ENCODE results near the gene PKNOX2. TPM values are rescaled to one million over a fixed set of nuclear protein-coding genes. Genes with fewer than 3 reads are reported as not detected.

Gene PKNOX2
- total RNA-seq, 2 donors from 2014 or later = 5.5 to 6.9 TPM

DNA sequence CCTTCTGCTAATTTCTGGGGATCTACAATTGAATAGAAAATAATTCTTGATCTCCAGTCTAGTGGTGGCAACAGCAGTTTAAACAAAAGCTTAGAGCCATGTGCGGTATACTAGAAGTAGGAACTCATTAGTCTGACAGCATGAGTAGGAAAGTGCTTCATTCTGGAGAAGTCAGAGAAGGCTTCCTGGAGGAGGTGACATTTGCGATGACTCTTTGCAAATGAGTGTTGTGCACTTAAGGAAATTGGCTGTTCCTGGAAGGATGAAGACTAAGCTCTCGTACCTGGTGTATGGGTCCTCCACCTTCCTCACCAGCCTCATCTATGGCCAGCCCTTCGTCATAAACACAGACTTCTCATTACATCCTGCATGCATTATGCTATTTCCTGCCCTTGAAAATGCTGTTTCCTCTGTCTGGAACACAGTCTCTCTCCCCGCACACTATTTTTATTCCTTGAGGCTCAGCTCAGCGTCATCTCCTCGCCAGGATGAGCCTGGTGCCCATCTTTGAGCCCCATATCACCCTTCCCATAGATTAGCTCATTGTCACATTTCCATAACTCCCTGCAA lies 132.9 kb downstream of the PKNOX2 start:
- Histone ChIP-seq H3K4me1 (peaks cover 0 to 13% of the 10 kb centered on the region in 2 donors), H3K36me3 (no peaks in the 10 kb centered on the region), H3K27ac (no peak overlapping the region), H3K9me3 (no peaks in the 10 kb centered on the region), H3K27me3 (no peaks in the 10 kb centered on the region), H3K4me3 (no peak overlapping the region)
- no peak for DNase-seq (ENCODE audit: low spot score)
- TF ChIP-seq, protein P1, sequence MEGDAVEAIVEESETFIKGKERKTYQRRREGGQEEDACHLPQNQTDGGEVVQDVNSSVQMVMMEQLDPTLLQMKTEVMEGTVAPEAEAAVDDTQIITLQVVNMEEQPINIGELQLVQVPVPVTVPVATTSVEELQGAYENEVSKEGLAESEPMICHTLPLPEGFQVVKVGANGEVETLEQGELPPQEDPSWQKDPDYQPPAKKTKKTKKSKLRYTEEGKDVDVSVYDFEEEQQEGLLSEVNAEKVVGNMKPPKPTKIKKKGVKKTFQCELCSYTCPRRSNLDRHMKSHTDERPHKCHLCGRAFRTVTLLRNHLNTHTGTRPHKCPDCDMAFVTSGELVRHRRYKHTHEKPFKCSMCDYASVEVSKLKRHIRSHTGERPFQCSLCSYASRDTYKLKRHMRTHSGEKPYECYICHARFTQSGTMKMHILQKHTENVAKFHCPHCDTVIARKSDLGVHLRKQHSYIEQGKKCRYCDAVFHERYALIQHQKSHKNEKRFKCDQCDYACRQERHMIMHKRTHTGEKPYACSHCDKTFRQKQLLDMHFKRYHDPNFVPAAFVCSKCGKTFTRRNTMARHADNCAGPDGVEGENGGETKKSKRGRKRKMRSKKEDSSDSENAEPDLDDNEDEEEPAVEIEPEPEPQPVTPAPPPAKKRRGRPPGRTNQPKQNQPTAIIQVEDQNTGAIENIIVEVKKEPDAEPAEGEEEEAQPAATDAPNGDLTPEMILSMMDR (IDR thresholded peaks at IDR 0.05) = no peak

DNA sequence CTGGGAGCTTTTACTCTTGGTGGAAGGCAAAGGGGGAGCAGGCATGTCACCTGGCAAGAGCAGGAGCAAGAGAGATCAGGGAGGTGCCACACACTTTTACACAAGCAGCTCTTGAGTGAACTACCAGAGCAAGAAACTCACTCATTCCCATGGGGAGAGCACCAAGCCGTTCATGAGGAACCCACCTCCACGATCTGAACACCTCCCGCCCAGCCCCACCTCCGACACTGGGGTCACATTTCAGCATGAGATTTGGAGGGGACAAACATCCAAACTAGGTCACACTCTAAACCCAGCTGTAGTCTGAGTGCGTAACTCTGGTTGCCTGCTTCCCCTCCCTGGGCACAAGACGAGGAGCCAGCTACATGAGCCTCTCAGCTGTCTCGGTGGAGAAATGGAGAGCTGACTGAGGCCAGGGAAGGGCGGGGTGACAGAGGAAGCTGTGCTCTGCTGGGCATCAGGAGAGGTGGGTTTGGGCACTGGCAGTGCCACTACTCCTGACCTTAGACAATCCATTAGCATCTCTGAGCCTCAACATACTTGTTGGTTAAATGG lies 134.6 kb downstream of the PKNOX2 start:
- TF ChIP-seq, protein P1 (IDR thresholded peaks at IDR 0.05) = no peak
- Histone ChIP-seq H3K4me3 (no peak overlapping the region), H3K27ac (no peak overlapping the region), H3K27me3 (no peaks in the 10 kb centered on the region), H3K36me3 (no peaks in the 10 kb centered on the region), H3K4me1 (peaks cover 0 to 13% of the 10 kb centered on the region in 2 donors), H3K9me3 (no peaks in the 10 kb centered on the region)
- DNase-seq (ENCODE audit: low spot score) = no peak

DNA sequence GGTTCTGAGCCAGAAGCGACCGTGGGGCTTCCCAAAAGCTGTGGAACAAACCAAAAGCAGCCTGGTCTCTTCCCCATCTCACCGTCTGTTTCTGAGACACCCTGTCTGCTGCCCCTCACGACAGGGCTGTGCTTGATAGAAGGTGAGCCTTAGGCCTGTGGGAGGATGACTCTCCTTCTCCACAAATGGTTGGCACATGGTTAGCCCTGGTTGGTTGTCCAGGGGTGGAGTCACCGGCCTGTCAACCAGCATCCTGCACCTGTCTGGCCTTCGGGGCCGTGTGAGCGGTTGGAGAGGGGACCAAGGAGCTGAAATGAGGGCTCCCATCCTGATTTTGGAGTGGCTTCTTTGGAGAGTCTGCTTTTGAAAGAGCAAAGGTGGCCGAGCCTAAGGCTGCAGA lies 135.3 kb downstream of the PKNOX2 start:
- H3K4me3 ChIP-seq = no peak overlapping the region
- TF ChIP-seq, protein P1 (IDR thresholded peaks at IDR 0.05) = no peak
- peaks cover 0 to 13% of the 10 kb centered on the region in 2 donors for H3K4me1 ChIP-seq
- no peak for DNase-seq (ENCODE audit: low spot score)
- no peaks in the 10 kb centered on the region for H3K9me3 ChIP-seq
- H3K36me3 ChIP-seq = no peaks in the 10 kb centered on the region
- no peaks in the 10 kb centered on the region for H3K27me3 ChIP-seq
- no peak overlapping the region for H3K27ac ChIP-seq

DNA sequence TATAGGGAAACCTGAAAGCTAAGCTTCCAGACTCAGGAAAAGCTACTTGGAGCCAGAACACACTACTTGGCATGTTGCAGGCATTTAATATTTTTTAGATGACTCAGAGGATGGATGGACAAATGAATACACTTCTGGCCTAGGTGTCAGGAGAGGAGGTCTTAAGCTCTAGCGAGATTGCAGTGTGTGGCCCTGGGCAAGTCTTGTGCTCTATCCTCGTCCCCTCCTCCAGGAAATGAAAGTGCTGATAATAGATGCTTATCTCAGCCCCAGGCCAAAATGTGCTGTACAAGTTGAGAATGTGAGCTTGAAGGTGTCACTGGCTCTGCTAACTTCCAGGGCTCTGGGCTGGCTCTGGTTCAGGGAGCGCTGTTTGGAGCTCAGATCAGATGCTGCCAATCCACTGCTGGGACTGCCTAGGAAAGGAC lies 136.3 kb downstream of the PKNOX2 start:
- TF ChIP-seq, protein P1 (IDR thresholded peaks at IDR 0.05) = no peak
- Histone ChIP-seq H3K27me3 (no peaks in the 10 kb centered on the region), H3K27ac (peak overlapping the region in 1 of 2 donors; percentile 4), H3K4me3 (no peak overlapping the region), H3K9me3 (no peaks in the 10 kb centered on the region), H3K4me1 (peaks cover 0 to 13% of the 10 kb centered on the region in 2 donors), H3K36me3 (no peaks in the 10 kb centered on the region)
- DNase-seq (ENCODE audit: low spot score) = no peak

DNA sequence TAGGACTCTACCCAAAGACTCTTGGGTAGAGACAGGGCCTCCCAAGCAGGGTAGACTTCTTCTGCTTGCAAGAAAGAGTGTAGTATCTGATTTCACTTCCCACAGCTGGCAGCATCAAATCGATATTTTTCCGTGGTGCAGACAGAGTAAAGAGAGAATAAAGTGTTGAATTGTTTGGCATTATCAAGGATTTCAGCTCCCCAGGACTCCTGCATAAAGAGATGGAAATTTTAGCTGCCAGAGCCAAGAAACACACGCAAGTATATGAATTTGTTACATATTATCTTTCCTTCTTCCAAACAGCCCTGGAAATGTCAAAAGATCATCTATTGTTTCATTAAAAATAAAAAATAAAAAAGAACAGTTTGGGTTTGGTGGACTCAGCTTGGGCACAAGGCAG lies 136.8 kb downstream of the PKNOX2 start:
- no peak overlapping the region for H3K4me3 ChIP-seq
- no peaks in the 10 kb centered on the region for H3K9me3 ChIP-seq
- TF ChIP-seq, protein P1 (IDR thresholded peaks at IDR 0.05) = no peak
- no peak for DNase-seq (ENCODE audit: low spot score)
- H3K36me3 ChIP-seq = no peaks in the 10 kb centered on the region
- H3K4me1 ChIP-seq = peaks cover 0 to 13% of the 10 kb centered on the region in 2 donors
- H3K27ac ChIP-seq = peak overlapping the region in 1 of 2 donors; percentile 4
- H3K27me3 ChIP-seq = no peaks in the 10 kb centered on the region

DNA sequence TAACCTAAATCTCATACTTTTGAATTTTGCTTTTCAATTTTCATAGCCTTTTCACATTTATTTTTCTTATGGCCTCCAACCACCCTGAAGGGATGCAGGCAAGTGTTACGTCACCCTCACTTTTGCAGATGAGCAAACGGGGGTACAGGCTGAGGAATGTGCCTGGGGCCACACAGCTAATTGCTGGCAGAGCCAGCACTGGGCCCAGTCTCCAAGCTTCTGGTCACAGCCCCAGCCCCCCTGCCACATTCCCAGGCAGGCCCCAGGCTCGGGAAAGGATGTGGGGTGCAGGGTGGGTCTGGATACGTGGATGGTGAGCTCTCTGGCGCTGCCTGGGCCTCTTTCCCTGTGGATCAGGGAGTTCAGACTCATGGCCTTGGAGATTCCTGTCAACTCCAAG lies 138.6 kb downstream of the PKNOX2 start:
- peaks cover 0 to 13% of the 10 kb centered on the region in 2 donors for H3K4me1 ChIP-seq
- no peak overlapping the region for H3K27ac ChIP-seq
- no peaks in the 10 kb centered on the region for H3K27me3 ChIP-seq
- no peaks in the 10 kb centered on the region for H3K9me3 ChIP-seq
- H3K4me3 ChIP-seq = no peak overlapping the region
- H3K36me3 ChIP-seq = no peaks in the 10 kb centered on the region
- TF ChIP-seq, protein P1 (IDR thresholded peaks at IDR 0.05) = no peak
- no peak for DNase-seq (ENCODE audit: low spot score)

Data from right atrium auricular region (tissue), 2 donors.